Hepatic stellate cell (primary cell): Measurements from ENCODE around the gene DHRS2.
"Not testable (repeated sequence)": the region's sequence is repeated elsewhere in the genome, so short reads cannot be mapped to it uniquely, and the experiment has no call there.

Source experiments
- DNase-seq: peaks from one replicate; pipeline ENCODE4 v3.0.0; 2011; ENCODE audit warnings: low spot score

Gene DHRS2

GRCh38 chr14:23633160-23633701 lies 2.9 kb upstream of the DHRS2 start:
- DNase-seq, result no peak

DNA sequence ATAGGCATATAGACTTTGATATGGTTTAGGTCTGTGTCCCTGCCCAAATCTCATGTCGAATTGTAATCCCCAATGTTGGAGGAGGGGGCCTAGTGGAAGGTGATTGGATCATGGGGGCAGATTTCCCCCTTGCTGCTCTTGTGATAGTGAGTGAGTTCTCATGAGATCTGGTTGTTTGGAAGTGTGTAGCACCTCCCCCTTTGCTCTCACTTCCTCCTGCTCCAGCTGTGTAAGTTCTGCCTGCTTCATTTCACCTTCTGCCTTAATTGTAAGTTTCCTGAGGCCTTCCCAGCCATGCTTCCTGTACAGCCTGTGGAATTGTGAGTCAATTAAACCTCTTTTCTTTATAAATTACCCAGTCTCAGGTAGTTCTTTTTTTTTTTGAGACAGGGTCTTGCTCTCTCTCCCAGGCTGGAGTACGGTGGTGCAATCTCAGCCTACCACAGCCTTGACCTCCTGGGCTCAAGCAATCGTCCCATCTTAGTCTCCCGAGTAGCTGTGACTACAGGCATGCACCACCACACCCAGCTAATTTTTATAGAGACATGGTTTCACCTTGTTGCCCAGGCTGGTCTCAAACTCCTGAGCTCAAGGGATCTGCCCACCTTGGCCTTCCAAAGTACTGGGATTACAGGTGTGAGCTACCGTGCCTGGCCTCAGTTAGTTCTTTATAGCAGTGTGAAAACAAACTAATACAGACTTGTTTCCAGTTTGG lies 1.3 kb upstream of the DHRS2 start:
- not testable (repeated sequence) for DNase-seq

GRCh38 chr14:23637312-23637654 lies 1.1 kb downstream of the DHRS2 start:
- DNase-seq, result not testable (repeated sequence)

GRCh38 chr14:23637655-23638413 lies 1.7 kb downstream of the DHRS2 start:
- not testable (repeated sequence) for DNase-seq

- DNase-seq, result no peak
These were observed 2.4 kb downstream of the DHRS2 start for GRCh38 chr14:23638414-23639047.

- DNase-seq, result no peak
These were observed 3.1 kb downstream of the DHRS2 start for GRCh38 chr14:23639048-23639890.

- DNase-seq, result no peak
These were observed 3.8 kb downstream of the DHRS2 start for GRCh38 chr14:23639891-23640523.

- DNase-seq, result no peak
These were observed 4.5 kb downstream of the DHRS2 start for GRCh38 chr14:23640524-23641141.

- no peak for DNase-seq
These were observed 5.2 kb downstream of the DHRS2 start for GRCh38 chr14:23641180-23641914.

- no peak for DNase-seq
These were observed 5.9 kb downstream of the DHRS2 start for GRCh38 chr14:23641915-23642588.

- DNase-seq, result no peak
These were observed 7.5 kb downstream of the DHRS2 start for GRCh38 chr14:23643533-23644194.

GRCh38 chr14:23644195-23644918 lies 8.2 kb downstream of the DHRS2 start:
- DNase-seq, result no peak

- no peak for DNase-seq
These were observed 8.8 kb downstream of the DHRS2 start for GRCh38 chr14:23644919-23645336.

DNA sequence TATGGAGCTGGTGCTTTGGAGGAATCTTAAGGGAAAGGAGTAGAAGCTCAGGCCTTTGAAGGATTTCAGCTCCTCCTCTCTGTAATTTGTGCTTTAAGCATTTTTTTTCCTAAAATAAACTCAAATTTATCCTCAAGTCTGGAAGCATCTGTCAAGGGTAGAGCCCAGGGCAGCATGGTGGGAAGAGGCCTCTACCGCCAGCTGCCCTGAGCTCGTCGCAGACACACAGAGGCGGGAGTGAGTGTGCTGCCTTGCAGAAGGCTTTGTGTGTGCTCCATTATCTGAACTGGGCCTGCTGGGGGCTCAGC lies 9.3 kb downstream of the DHRS2 start:
- DNase-seq, result no peak

DNA sequence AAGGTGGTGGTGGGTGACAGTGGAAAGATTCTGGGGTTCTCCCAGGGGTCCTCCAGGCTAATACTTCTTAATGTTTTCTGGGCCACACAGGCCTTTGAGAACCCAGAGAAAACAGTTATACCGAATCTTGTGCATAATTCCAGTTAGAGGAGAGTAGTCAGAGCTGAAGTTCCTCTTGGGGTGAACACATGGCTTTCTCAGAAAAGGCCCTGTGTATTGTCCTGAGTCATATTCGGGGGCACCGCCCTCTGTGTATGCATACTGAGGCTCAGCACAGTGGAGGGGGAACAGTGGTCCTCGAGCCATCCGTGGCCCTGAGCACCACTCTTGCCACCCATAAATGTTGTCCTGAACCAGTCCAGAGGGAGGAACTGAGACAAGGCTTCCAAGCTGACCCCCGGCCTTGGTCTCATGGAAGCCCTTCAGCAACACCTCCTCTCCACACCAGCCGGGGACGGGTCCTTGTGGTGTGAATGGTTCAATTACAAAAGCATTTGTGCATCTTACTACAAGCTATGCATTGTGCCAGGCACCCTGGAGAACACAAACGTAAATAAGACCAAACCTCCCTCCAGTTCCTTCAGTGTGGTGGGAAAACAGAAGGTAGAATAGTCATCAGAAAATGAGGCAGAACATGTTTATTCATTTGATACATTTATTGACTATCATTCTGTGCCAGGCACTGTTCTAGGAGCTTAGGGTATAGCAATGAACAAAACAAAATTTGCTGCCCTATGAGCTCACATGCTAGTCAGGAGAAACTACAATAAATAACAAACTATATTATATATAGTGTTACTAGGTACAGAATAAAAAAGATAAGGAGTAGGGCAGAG lies 9.9 kb downstream of the DHRS2 start:
- DNase-seq, result no peak

DNA sequence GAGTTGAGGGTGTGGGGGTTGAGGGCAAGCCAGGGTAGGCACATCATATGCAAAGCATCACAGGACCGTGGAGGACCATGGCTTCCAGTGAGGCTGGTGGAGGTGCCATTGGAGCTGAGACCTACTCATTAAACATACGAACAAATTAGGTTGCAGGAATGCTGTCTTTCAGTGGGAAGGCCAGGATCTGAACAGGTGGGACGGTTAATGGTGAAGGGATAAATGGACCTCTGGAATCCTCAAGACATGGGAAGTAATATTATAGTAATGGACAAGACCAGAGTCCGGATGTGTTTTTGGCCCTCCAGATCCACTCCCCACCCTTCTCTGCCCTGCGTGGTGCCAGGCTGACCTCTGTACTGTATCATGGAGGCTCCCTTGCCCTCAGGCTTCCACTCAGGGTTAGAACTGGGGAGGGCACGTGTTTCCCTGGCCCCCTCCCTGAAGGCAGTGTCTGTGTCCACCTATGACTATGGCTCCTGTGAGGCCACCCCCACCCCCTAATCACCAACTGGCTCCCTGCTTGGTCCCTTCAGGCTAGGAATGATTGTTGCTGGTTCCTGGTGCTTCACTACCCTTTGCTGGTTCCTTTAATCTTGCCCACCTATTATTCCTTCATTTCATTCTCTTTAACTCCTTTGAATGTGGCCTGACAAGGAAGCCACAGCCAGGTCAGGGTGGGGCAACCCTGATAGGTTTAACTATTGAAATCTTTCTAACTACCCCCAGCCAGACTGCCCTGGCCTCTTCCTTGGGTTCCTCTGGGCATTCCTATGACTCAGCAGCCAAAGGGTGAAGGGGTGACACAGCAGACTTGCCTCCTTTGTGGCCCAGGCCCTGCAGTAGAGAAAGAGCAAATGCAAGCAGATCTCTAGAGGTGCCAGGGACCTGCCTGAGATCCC lies 10.7 kb downstream of the DHRS2 start:
- DNase-seq, result no peak

DNA sequence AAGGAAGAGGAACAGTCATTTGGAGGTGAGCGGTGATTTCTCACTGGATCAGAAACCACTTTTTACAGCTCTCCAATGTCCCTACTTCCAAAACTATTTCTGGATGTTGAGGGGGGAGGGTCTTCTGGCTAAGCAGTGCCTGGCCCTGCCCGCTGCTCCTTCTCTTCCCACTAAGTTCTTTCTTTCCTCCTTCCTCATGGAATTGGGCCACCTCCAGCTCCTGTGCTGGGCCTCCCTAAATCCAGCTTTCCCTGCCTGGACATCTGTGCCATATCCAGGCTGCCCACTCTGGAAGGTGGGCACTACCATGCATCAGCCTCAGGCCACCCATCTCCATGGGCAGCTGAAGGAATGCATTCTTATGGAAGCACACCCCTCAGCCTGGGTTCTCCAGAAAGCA lies 11.5 kb downstream of the DHRS2 start:
- no peak for DNase-seq
